HG03354 (cell line): Measurements from ENCODE around the gene PLXNA4.

Source experiments
- ATAC-seq: cut with Tn5 transposase; IDR thresholded peaks from one replicate; pipeline ENCODE4 v1.9.1; 2021; ENCODE audit warnings: mild to moderate bottlenecking; ENCODE audit not compliant: unreplicated experiment, poor library complexity, severe bottlenecking

The PLXNA4 gene

DNA sequence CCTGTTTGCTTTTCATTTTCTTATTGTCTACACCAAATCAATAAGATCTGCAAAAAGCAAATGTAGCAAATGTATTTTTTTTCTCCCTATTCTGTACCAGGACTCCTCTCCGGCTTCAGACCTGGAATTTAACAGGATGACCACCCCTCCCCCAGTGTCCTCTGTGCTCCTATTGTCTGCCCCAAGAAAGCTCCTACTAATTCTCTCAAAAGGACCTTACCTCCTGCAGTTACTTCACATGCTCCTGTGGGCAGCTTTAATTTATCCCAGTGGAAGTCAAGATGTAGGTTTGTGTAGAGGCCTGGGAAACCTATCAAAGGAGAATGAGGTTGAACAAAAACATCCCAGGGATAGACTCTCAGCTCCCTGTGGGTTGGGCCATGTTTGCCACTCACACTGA lies 31.3 kb downstream of the PLXNA4 start:
- no peak for ATAC-seq

- ATAC-seq = no peak
Measured at GRCh38 chr7:132544025-132544424, 32.2 kb downstream of the PLXNA4 start.

GRCh38 chr7:132542895-132543294 lies 33.4 kb downstream of the PLXNA4 start:
- ATAC-seq = no peak

DNA sequence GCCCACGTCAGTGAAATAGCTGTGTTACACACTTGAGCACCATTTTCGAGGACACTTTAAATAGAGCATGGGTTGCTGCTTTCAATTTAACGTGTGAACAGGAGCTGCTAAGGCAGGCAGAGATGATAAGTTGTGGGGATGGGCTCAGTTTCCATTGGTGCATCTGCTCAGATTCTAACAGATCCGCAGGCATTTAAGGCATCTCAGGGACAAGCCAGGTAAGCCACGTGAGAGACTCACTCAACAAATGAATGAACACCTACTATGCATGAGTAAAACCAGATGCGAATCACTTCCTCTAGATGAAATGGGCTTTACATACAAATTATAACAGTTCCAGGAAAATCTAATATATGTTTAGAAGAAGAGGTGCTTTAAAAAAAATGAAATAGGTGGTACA lies 34.6 kb downstream of the PLXNA4 start:
- ATAC-seq = no peak

- ATAC-seq = no peak
Measured at GRCh38 chr7:132537456-132538145, 38.7 kb downstream of the PLXNA4 start.

- no peak for ATAC-seq
Measured at GRCh38 chr7:132536654-132537395, 39.4 kb downstream of the PLXNA4 start.

DNA sequence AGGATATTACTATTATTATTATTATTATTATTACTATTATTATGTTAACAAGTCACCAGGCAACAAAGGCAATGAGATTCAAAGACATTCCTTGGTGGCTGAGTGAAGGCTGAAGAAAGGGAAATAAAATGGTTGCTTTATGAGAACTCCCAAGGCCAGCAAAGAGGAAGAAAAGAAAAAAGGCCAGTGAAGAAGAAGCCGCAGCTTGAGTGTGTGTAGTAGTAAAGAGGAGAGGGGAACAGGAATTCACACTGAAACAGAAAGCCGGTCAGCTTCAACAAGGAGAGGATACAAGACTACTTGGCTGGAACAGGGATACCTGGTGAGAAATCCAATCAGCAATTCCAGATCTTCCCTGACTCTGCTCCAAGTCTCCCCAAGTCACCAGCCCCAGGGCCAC lies 42.4 kb downstream of the PLXNA4 start:
- no peak for ATAC-seq

- ATAC-seq = no peak
Measured at GRCh38 chr7:132532281-132532680, 44.0 kb downstream of the PLXNA4 start.

GRCh38 chr7:132531562-132531961 lies 44.7 kb downstream of the PLXNA4 start:
- ATAC-seq = no peak

GRCh38 chr7:132528695-132529094 lies 47.6 kb downstream of the PLXNA4 start:
- no peak for ATAC-seq

- ATAC-seq = no peak
Measured at GRCh38 chr7:132527467-132528410, 48.5 kb downstream of the PLXNA4 start.

GRCh38 chr7:132526111-132526740 lies 50.0 kb downstream of the PLXNA4 start:
- no peak for ATAC-seq

DNA sequence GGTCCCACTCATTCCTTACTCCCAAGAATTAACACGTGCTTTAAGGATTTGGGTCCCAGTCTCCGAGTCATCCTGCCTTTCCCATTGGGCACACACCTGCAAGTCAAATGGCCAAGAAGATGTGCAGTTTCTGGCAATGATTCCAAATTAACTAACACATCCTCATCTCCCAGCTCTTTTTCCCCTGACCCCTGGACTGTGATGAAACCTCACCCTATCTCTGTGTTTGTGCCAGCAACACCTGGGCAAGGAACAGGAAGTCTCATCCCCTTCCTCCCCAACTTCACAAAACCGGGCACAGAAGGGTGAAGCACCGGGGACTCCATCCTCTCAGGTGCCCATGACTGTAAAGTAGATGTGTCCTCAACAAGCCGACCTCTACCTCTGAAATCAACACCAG lies 54.8 kb downstream of the PLXNA4 start:
- no peak for ATAC-seq

- no peak for ATAC-seq
Measured at GRCh38 chr7:132520591-132521280, 55.5 kb downstream of the PLXNA4 start.

- ATAC-seq = no peak
Measured at GRCh38 chr7:132519936-132520335, 56.3 kb downstream of the PLXNA4 start.

- no peak for ATAC-seq
Measured at GRCh38 chr7:132518839-132519173, 57.5 kb downstream of the PLXNA4 start.

DNA sequence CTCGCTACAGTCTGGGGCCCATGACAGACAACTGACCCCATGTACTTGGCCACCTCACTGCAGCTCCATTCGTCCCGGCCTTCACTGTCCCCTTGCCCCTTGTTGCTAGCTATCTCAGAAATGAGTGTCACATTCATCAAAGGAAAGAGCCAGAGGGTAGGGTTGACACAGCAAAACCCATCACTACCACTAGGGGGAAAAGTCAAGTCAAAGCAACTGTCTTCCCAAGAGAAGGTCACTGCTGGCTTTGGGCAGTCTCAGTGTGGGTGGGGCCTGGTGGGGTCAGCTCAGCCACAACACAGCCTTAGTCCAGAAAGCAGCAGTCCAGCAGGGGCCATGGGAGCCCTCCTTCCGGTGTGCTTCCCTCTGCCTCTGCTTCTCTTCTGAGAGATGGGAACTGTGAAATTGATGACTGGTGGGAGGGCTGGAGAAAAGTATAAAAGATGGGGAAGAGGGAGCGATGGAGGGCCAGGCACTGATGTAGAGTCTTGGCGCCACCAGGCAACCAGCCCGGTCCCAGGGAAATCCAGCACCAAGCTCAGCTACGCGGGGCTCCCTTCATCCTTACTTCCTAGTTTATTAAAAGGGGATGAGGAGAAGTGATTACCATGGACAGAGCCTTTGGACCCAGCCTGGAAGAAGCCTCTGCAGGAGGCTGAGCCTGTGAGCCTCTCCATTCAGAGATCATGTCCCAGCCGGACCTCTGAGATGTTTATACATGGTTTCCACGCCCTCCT lies 58.0 kb downstream of the PLXNA4 start:
- ATAC-seq = no peak

DNA sequence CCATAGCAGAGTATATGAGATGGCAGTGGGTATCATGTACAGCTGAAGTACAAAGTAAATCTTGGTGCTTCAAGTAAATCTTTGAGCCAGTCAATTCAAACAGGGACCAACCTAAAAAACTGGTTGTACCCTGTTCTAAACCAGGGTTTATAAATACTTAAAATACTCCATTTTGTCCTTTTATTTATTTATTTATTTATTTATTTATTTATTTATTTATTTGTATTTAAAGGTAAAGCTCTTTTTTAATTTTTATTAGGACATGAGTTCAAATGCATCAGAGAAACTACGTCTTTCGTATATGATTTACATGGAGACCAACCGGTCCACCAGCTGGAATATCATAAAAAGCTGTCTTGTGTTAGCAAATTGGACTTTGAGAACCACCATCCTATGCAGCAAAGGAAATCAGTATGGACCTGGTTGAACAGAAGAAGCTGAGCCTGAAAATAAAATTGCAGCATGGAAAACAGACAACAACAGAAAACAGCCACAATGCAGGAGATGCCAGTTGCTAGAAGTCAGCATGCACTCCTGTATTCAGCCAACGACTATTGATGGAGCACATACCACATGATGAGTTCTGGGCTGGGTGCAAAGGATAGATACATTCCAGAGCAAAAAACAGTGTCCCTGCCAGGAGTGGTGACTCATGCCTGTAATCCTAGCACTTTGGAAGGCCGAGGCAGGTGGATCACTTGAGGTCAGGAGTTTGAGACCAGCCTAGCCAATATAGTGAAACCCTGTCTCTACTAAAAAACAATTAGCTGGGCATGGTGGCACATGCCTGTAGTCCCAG lies 60.0 kb downstream of the PLXNA4 start:
- no peak for ATAC-seq
